ENCODE data around the gene DDX4. TPM values are rescaled to one million over a fixed set of nuclear protein-coding genes. Genes with fewer than 3 reads are reported as not detected.

The DDX4 gene
- total RNA-seq, 4 donors from 2014 or later, result not detected

DNA sequence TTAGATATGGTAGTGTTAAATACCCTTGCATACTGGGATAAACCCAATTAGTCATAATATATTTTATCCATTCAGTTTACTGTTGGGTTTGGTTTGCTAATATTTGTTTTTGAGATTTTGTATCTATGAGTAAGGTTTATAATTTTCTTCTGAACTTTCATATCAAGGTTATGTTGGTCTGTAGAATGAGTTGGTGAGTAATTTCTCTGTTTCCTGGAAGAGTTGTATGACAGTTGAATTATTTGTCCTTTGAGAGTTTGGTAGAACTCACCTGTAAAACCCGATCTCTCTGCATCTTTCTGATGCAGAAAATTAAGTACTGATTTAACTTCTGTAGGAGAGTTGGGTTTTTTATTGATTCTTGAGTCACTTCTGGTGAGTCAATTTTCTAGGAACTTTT, 20.4 kb downstream of the DDX4 start:
- no peak for TF ChIP-seq CTCF (IDR thresholded peaks at IDR 0.05; ENCODE audit: low read depth)

- no peak for TF ChIP-seq CTCF (IDR thresholded peaks at IDR 0.05; ENCODE audit: low read depth)
Observed at GRCh38 chr5:55758714-55759113, 20.9 kb downstream of the DDX4 start.

- TF ChIP-seq CTCF (IDR thresholded peaks at IDR 0.05; ENCODE audit: low read depth), result no peak
Observed at GRCh38 chr5:55763746-55764420, 26.0 kb downstream of the DDX4 start.

DNA sequence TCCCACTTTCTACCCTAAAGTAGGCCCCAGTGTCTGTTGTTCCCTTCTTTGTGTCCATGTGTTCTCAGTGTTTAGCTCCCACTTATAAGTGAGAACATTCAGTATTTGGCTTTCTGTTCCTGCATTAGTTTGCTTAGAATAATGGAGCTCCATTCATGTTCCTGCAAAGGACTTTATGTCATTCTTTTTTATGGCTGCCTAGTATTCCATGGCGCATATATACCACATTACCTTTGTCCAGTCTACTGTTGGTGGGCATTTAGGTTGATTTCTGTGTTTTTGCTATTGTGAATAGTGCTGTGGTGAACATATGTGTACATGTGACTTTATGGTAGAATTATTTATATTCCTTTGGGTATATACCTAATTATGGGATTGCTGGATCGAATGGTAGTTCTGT, 30.4 kb downstream of the DDX4 start:
- no peak for TF ChIP-seq CTCF (IDR thresholded peaks at IDR 0.05; ENCODE audit: low read depth)

DNA sequence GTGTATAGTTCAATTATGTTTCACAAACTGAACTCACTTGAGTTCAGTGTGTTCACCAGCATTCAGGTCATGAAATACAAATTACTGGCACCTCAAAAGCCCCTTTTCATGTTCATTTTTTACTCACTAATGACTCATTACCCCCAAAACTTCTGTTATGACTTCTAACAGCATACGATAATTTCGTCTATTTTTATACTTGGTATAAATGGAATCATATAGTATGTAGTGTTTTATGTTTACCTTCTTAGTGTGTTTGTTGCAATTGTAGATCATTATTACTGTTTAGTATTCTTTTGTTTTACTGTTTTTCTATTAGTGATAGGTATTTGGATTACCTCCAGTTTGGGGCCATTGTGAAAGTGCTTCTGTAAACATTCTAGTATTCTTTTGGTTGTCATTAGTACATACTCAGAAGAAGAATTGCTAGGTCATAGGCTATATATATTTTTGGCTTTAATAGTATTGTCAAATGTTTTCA, 33.4 kb downstream of the DDX4 start:
- TF ChIP-seq CTCF (IDR thresholded peaks at IDR 0.05; ENCODE audit: low read depth), result no peak

GRCh38 chr5:55773057-55773456, 35.2 kb downstream of the DDX4 start:
- TF ChIP-seq CTCF (IDR thresholded peaks at IDR 0.05; ENCODE audit: low read depth), result no peak

- no peak for TF ChIP-seq CTCF (IDR thresholded peaks at IDR 0.05; ENCODE audit: low read depth)
Observed at GRCh38 chr5:55777332-55777731, 39.5 kb downstream of the DDX4 start.
